Activated CD4-positive, alpha-beta T cell treated with anti-CD3 and anti-CD28 coated beads for 36 hours (primary cell): ENCODE measurements around the gene NDEL1. TPM values are rescaled to one million over a fixed set of nuclear protein-coding genes. Genes with fewer than 3 reads are reported as not detected.

ENCODE experiments used
- ATAC-seq: fragments of 200-7000 bp; cut with Tn5 transposase; one replicate; pipeline ENCODE4 v1.10.0; 2021; ENCODE audit warnings: mild to moderate bottlenecking, moderate library complexity
- CTCF ChIA-PET: fragments of 350-600 bp; sonication (Branson Sonifier 250); formaldehyde crosslinking; loops from one replicate; lab custom pipeline; 2021; ENCODE audit warnings: antibody characterized with exemption; lab: Charles Lee
- POLR2A ChIA-PET: fragments of 350-600 bp; sonication (Branson Sonifier 250); formaldehyde crosslinking; loops from one replicate; lab custom pipeline; 2021; ENCODE audit warnings: antibody characterized with exemption, inconsistent platforms; lab: Charles Lee
- DNase-seq: peaks from one replicate; pipeline ENCODE4 v3.0.0-alpha.2; 2020
- H3K27ac Mint-ChIP-seq: one replicate; pipeline ENCODE4 v1.8.0; 2021; ENCODE audit warnings: mixed read lengths
- H3K27me3 Mint-ChIP-seq: one replicate; pipeline ENCODE4 v1.8.0; 2021; ENCODE audit warnings: mixed read lengths
- H3K36me3 Mint-ChIP-seq: one replicate; pipeline ENCODE4 v1.8.0; 2021; ENCODE audit warnings: low read depth, mixed read lengths
- H3K4me1 Mint-ChIP-seq: one replicate; pipeline ENCODE4 v1.8.0; 2021; ENCODE audit warnings: mixed read lengths
- H3K4me3 Mint-ChIP-seq: one replicate; pipeline ENCODE4 v1.8.0; 2021; ENCODE audit warnings: mild to moderate bottlenecking, moderate library complexity, mixed read lengths
- H3K9me3 Mint-ChIP-seq: one replicate; pipeline ENCODE4 v1.8.0; 2021; ENCODE audit warnings: low read depth, mixed read lengths
- intact Hi-C, 2 experiments: fragments of 100-400 bp; cut with DNase I in 1 of 2; cut with micrococcal nuclease in 1 of 2; formaldehyde crosslinking; loops; one replicate each; pipeline versions ENCODE4 v1.14.2 to v1.15.1; 2022 to 2024; cut with DNase I, micrococcal nuclease
- total RNA-seq, 2 experiments: library from RNA; stranded (reverse); gene quantifications; one replicate each; pipeline ENCODE4 v1.2.3, GENCODE V29; 2021

NDEL1 gene
- total RNA-seq, 2 experiments from 2014 or later = 51.9 to 58.6 TPM

GRCh38 chr17:8468127-8468526 is 32.4 kb downstream of the NDEL1 start:
- CTCF ChIA-PET = no interaction called here
- H3K27ac Mint-ChIP-seq = no peak overlapping the region
- H3K36me3 Mint-ChIP-seq = peaks cover 22% of the 10 kb centered on the region
- peaks cover 5% of the 10 kb centered on the region for H3K4me1 Mint-ChIP-seq
- DNase-seq (no peak), ATAC-seq (no peak)
- no peak overlapping the region for H3K4me3 Mint-ChIP-seq
- POLR2A ChIA-PET = no interaction called here
- H3K27me3 Mint-ChIP-seq = no peaks in the 10 kb centered on the region
- intact Hi-C loops = no loop called here
- no peaks in the 10 kb centered on the region for H3K9me3 Mint-ChIP-seq

- intact Hi-C loops = no loop called here
- ATAC-seq (no peak), DNase-seq (no peak)
- no peak overlapping the region for H3K4me3 Mint-ChIP-seq
- ChIA-PET POLR2A (interaction anchor here (0.6 kb wide), 2 partner anchors 31 to 225 kb away, joined by 4 to 5 read pairs; no protein-coding TSS in a partner anchor), CTCF (interaction anchor here (1.6 kb wide), 1 partner anchor 59 kb away, joined by 5 read pairs; no protein-coding TSS in a partner anchor)
- no peaks in the 10 kb centered on the region for H3K27me3 Mint-ChIP-seq
- H3K36me3 Mint-ChIP-seq = peaks cover 28% of the 10 kb centered on the region
- peaks cover under 1% of the 10 kb centered on the region for H3K4me1 Mint-ChIP-seq
- no peak overlapping the region for H3K27ac Mint-ChIP-seq
- no peaks in the 10 kb centered on the region for H3K9me3 Mint-ChIP-seq
Observed at GRCh38 chr17:8468980-8469379, 33.3 kb downstream of the NDEL1 start.

- no peaks in the 10 kb centered on the region for H3K4me1 Mint-ChIP-seq
- intact Hi-C loops = no loop called here
- ChIA-PET POLR2A (interaction anchor here (0.6 kb wide), 1 partner anchor 226 kb away, joined by 4 read pairs; no protein-coding TSS in a partner anchor), CTCF (interaction anchor here (0.7 to 1.6 kb wide), 2 partner anchors 60 to 145 kb away, joined by 3 to 5 read pairs; no protein-coding TSS in a partner anchor)
- H3K27ac Mint-ChIP-seq = no peak overlapping the region
- peaks cover 36% of the 10 kb centered on the region for H3K36me3 Mint-ChIP-seq
- H3K27me3 Mint-ChIP-seq = no peaks in the 10 kb centered on the region
- ATAC-seq = no peak
- DNase-seq = no peak
- H3K9me3 Mint-ChIP-seq = no peaks in the 10 kb centered on the region
- no peak overlapping the region for H3K4me3 Mint-ChIP-seq
Observed at GRCh38 chr17:8469964-8470363, 34.3 kb downstream of the NDEL1 start.

GRCh38 chr17:8470447-8471047 is 34.9 kb downstream of the NDEL1 start:
- Mint-ChIP-seq H3K4me1 (no peaks in the 10 kb centered on the region), H3K9me3 (no peaks in the 10 kb centered on the region), H3K27me3 (no peaks in the 10 kb centered on the region), H3K27ac (no peak overlapping the region), H3K4me3 (no peak overlapping the region), H3K36me3 (peaks cover 42% of the 10 kb centered on the region)
- intact Hi-C loops = no loop called here
- ChIA-PET CTCF (no interaction called here), POLR2A (no interaction called here)
- DNase-seq = no peak
- ATAC-seq = no peak

GRCh38 chr17:8472663-8473062 is 37.0 kb downstream of the NDEL1 start:
- intact Hi-C loops = no loop called here
- ChIA-PET CTCF (interaction anchor here (0.6 kb wide), 1 partner anchor 9 kb away, joined by 3 read pairs; no protein-coding TSS in a partner anchor), POLR2A (interaction anchor here (0.6 to 0.9 kb wide), 2 partner anchors 102 to 797 kb away, joined by 3 to 4 read pairs; no protein-coding TSS in a partner anchor)
- Mint-ChIP-seq H3K4me1 (no peaks in the 10 kb centered on the region), H3K27ac (no peak overlapping the region), H3K36me3 (peaks cover 48% of the 10 kb centered on the region), H3K4me3 (no peak overlapping the region), H3K9me3 (no peaks in the 10 kb centered on the region), H3K27me3 (no peaks in the 10 kb centered on the region)
- DNase-seq (no peak), ATAC-seq (no peak)

- Mint-ChIP-seq H3K27ac (no peak overlapping the region), H3K36me3 (peaks cover 47% of the 10 kb centered on the region), H3K4me1 (no peaks in the 10 kb centered on the region), H3K9me3 (no peaks in the 10 kb centered on the region), H3K27me3 (no peaks in the 10 kb centered on the region), H3K4me3 (no peak overlapping the region)
- CTCF ChIA-PET = no interaction called here
- POLR2A ChIA-PET = no interaction called here
- ATAC-seq = no peak
- DNase-seq = no peak
- intact Hi-C loops = no loop called here
Observed at GRCh38 chr17:8473451-8474192, 37.9 kb downstream of the NDEL1 start.

GRCh38 chr17:8474826-8475225 is 39.1 kb downstream of the NDEL1 start:
- Mint-ChIP-seq H3K9me3 (no peaks in the 10 kb centered on the region), H3K4me3 (no peak overlapping the region), H3K36me3 (peaks cover 47% of the 10 kb centered on the region), H3K27ac (no peak overlapping the region), H3K27me3 (no peaks in the 10 kb centered on the region), H3K4me1 (no peaks in the 10 kb centered on the region)
- CTCF ChIA-PET = no interaction called here
- ATAC-seq (no peak), DNase-seq (no peak)
- intact Hi-C loops = no loop called here
- POLR2A ChIA-PET = no interaction called here

- ChIA-PET POLR2A (no interaction called here), CTCF (no interaction called here)
- no peak for DNase-seq
- peaks cover 45% of the 10 kb centered on the region for H3K36me3 Mint-ChIP-seq
- H3K27ac Mint-ChIP-seq = no peak overlapping the region
- H3K4me3 Mint-ChIP-seq = no peak overlapping the region
- H3K9me3 Mint-ChIP-seq = no peaks in the 10 kb centered on the region
- intact Hi-C loops = no loop called here
- H3K27me3 Mint-ChIP-seq = no peaks in the 10 kb centered on the region
- no peak for ATAC-seq
- no peaks in the 10 kb centered on the region for H3K4me1 Mint-ChIP-seq
Observed at GRCh38 chr17:8475227-8475626, 39.5 kb downstream of the NDEL1 start.

- Mint-ChIP-seq H3K4me1 (no peaks in the 10 kb centered on the region), H3K9me3 (no peaks in the 10 kb centered on the region), H3K27me3 (no peaks in the 10 kb centered on the region), H3K27ac (no peak overlapping the region), H3K4me3 (no peak overlapping the region), H3K36me3 (peaks cover 49% of the 10 kb centered on the region)
- CTCF ChIA-PET = no interaction called here
- DNase-seq (no peak), ATAC-seq (no peak)
- POLR2A ChIA-PET = no interaction called here
- intact Hi-C loops = no loop called here
Observed at GRCh38 chr17:8475781-8476180, 40.1 kb downstream of the NDEL1 start.

GRCh38 chr17:8476741-8477140 is 41.1 kb downstream of the NDEL1 start:
- H3K4me3 Mint-ChIP-seq = no peak overlapping the region
- H3K9me3 Mint-ChIP-seq = no peaks in the 10 kb centered on the region
- H3K4me1 Mint-ChIP-seq = no peaks in the 10 kb centered on the region
- CTCF ChIA-PET = interaction anchor here (0.8 kb wide), 1 partner anchor 41 kb away, joined by 4 read pairs; the partner anchor contains the start of gene NDEL1
- peaks cover 51% of the 10 kb centered on the region for H3K36me3 Mint-ChIP-seq
- intact Hi-C loops = no loop called here
- DNase-seq (no peak), ATAC-seq (no peak)
- POLR2A ChIA-PET = interaction anchor here (0.5 kb wide), 1 partner anchor 56 kb away, joined by 3 read pairs; no protein-coding TSS in a partner anchor
- no peaks in the 10 kb centered on the region for H3K27me3 Mint-ChIP-seq
- H3K27ac Mint-ChIP-seq = no peak overlapping the region

- ChIA-PET CTCF (interaction anchor here (0.8 kb wide), 1 partner anchor 42 kb away, joined by 4 read pairs; the partner anchor contains the start of gene NDEL1), POLR2A (interaction anchor here (0.5 kb wide), 2 partner anchors 18 to 31 kb away, joined by 3 read pairs; no protein-coding TSS in a partner anchor)
- Mint-ChIP-seq H3K4me1 (no peaks in the 10 kb centered on the region), H3K27me3 (no peaks in the 10 kb centered on the region), H3K27ac (no peak overlapping the region), H3K4me3 (no peak overlapping the region), H3K36me3 (peaks cover 50% of the 10 kb centered on the region), H3K9me3 (no peaks in the 10 kb centered on the region)
- intact Hi-C loops = no loop called here
- ATAC-seq (no peak), DNase-seq (no peak)
Observed at GRCh38 chr17:8477171-8477570, 41.5 kb downstream of the NDEL1 start.
